Heart left ventricle (tissue), 13 donors: ENCODE results near the gene BCAS1.

ENCODE experiments used
- CTCF ChIP-seq, 12 donors: fragments of 200-600 bp; sonication (generic) in 4 of 12; IDR thresholded peaks; one replicate each; pipeline versions ENCODE4 v1.5.0 to v1.8.0; 2018 to 2022; ENCODE audit warnings: antibody characterized with exemption in 12 of 12, mild to moderate bottlenecking in 5 of 12
- POLR2A ChIP-seq, 2 donors: fragments of 450-650 bp; IDR thresholded peaks; one replicate each; pipeline ENCODE4 v1.6.1; 2017; ENCODE audit warnings: antibody characterized with exemption in 2 of 2, mild to moderate bottlenecking in 2 of 2, moderate library complexity in 2 of 2
- donor health status: ischemic (EF 13 %, LVEDD 7.1; RV severe dilation, severe dysfunction).
- donor health status: DM: no; HTN: yes; CAD: no.
- donor health status: DM: no; HTN: no; CAD: no.
- donor health status: ischemic (EF 25% LVEDD 6.9; RV normal size, moderate dysfunction).
- donor health status: ischemic (EF 25% LVEDD 5.7; RV mildly dilated, moderate dysfunction).
- donor health status: ischemic (EF 35%, LVEDD 5.7; RV mildly dilated, moderate dysfunction).
- donor health status: nonischemic (EF 11% LVEDD 7.7; RV severe dilation, severe dysfunction).
- donor health status: DM: yes; HTN: yes; CAD: no.
- donor health status: PGD.
- donor health status: ischemic (EF 29% LVEDD 5.4; RV normal size, mild dysfunction).
- donor health status: nonischemic (EF 23%, LVEDD 6.1; RV moderate dilation, normal function).

DNA sequence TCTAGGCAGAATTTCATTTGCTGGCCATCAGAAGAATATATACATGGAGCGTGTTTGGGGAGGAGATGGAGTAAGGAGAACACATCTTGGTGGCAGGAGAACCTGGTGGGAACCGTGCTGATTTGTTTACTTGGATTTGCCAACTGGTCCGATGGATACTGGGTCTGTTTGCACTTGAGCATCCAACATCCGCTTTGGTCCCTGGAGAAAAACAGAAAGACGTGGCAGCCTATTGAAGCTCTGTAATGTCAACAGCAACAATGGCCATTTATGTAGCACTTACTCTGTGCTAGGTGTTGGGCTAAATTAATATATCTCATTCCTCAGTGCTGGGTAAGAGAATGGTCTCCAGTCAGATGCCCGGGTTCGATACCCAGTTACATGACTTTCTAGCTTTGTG, 125.6 kb downstream of the BCAS1 start:
- TF ChIP-seq POLR2A (IDR thresholded peaks at IDR 0.05) (no peak), CTCF (IDR thresholded peaks at IDR 0.05) (no peak)
